Measurements from ENCODE around the gene TMC1.

DNA sequence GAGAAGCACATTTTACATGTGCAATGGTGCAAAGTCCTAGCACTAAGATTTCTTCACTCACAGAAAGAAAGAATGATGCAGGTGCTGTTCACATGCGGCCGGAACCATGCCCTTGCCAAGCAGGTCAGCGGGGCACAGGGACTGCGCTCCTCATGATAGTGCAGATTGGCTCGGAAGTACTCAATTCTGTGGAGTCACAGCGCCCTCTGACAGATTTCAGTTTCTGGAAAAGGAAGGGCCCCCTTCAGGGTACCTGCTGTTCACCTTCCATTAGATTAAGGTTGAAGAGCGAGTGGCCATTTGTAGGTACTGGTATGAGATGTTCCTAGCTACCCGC is 75.7 kb downstream of the TMC1 start:
- TF ChIP-seq EZH2 (IDR thresholded peaks at IDR 0.05; ENCODE audit: low read depth, low read length, severe bottlenecking), result no peak
- TF ChIP-seq, protein P1, sequence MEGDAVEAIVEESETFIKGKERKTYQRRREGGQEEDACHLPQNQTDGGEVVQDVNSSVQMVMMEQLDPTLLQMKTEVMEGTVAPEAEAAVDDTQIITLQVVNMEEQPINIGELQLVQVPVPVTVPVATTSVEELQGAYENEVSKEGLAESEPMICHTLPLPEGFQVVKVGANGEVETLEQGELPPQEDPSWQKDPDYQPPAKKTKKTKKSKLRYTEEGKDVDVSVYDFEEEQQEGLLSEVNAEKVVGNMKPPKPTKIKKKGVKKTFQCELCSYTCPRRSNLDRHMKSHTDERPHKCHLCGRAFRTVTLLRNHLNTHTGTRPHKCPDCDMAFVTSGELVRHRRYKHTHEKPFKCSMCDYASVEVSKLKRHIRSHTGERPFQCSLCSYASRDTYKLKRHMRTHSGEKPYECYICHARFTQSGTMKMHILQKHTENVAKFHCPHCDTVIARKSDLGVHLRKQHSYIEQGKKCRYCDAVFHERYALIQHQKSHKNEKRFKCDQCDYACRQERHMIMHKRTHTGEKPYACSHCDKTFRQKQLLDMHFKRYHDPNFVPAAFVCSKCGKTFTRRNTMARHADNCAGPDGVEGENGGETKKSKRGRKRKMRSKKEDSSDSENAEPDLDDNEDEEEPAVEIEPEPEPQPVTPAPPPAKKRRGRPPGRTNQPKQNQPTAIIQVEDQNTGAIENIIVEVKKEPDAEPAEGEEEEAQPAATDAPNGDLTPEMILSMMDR (IDR thresholded peaks at IDR 0.05; ENCODE audit: control extremely low read depth in 1 of 3, insufficient read depth in 1 of 3, low read depth in 1 of 3, low read length in 3 of 3), result peak in 2 of 3 experiments; percentile 8 to 13; a peak in 2 of 4 replicates
- TF ChIP-seq SIN3A (conservative IDR thresholded peaks at IDR 0.05 in 1 of 2, IDR thresholded peaks at IDR 0.05 in 1 of 2; ENCODE audit: low read depth in 1 of 2, low read length in 2 of 2), result no peak
- TF ChIP-seq EGR1 (IDR thresholded peaks at IDR 0.05; ENCODE audit: borderline replicate concordance, low read depth, low read length), result no peak

Measured in H1 (cell line).